ENCODE data around the gene SPOP.

GRCh38 chr17:49631496-49631895, 46.4 kb downstream of the SPOP start:
- TF ChIP-seq CTCF (conservative IDR thresholded peaks at IDR 0.05; ENCODE audit: low read depth, low read length) (no peak), POLR2A (IDR thresholded peaks at IDR 0.05; ENCODE audit: low read depth, low read length) (no peak), CEBPB (IDR thresholded peaks at IDR 0.05; ENCODE audit: low read depth, low read length) (no peak), USF2 (IDR thresholded peaks at IDR 0.05; ENCODE audit: low read depth, low read length) (no peak), CHD1 (IDR thresholded peaks at IDR 0.05; ENCODE audit: low read depth, low read length) (no peak), RCOR1 (IDR thresholded peaks at IDR 0.05; ENCODE audit: insufficient replicate concordance, low read length) (no peak), NFE2L2 (IDR thresholded peaks at IDR 0.05; ENCODE audit: low read depth, low read length) (no peak), MXI1 (IDR thresholded peaks at IDR 0.05; ENCODE audit: borderline replicate concordance, low read depth, low read length) (no peak), BHLHE40 (IDR thresholded peaks at IDR 0.05; ENCODE audit: low read depth, low read length) (no peak), SMC3 (IDR thresholded peaks at IDR 0.05; ENCODE audit: low read depth, low read length) (no peak), RAD21 (IDR thresholded peaks at IDR 0.05; ENCODE audit: low read length) (no peak), MAFK (IDR thresholded peaks at IDR 0.05; ENCODE audit: low read depth, low read length) (no peak)
